B cell (primary cell): Measurements from ENCODE around the gene POM121. TPM values are rescaled to one million over a fixed set of nuclear protein-coding genes. Genes with fewer than 3 reads are reported as not detected.
"Not testable (repeated sequence)": the region's sequence is repeated elsewhere in the genome, so short reads cannot be mapped to it uniquely, and the experiment has no call there.

Experiments used
- ATAC-seq: fragments of 200-7000 bp; cut with Tn5 transposase; one replicate; pipeline ENCODE4 v1.10.0; 2021; ENCODE audit warnings: low read depth, mild to moderate bottlenecking, moderate number of reproducible peaks, moderate library complexity
- CTCF ChIA-PET: fragments of 350-600 bp; sonication (Branson Sonifier 250); formaldehyde crosslinking; loops from one replicate; lab custom pipeline; 2021; ENCODE audit warnings: antibody characterized with exemption, inconsistent platforms; lab: Charles Lee
- POLR2A ChIA-PET: fragments of 350-600 bp; sonication (Branson Sonifier 250); formaldehyde crosslinking; loops from one replicate; lab custom pipeline; 2021; ENCODE audit warnings: antibody characterized with exemption; lab: Charles Lee
- DNase-seq: peaks from one replicate; pipeline ENCODE4 v3.0.0; 2013
- H2AFZ ChIP-seq: 2 replicates; pipeline ENCODE4 v1.6.1; 2012; ENCODE audit warnings: mild to moderate bottlenecking, low read depth, low read length; ENCODE audit not compliant: insufficient read depth, poor library complexity, severe bottlenecking
- H3K27ac ChIP-seq, 2 donors: 1 replicate in 1 of 2; 2 replicates in 1 of 2; pipeline ENCODE4 v1.5.1; 2012 to 2013; ENCODE audit warnings: low read length in 2 of 2, mild to moderate bottlenecking in 2 of 2, moderate library complexity in 1 of 2
- H3K27me3 ChIP-seq, 4 experiments: fragments of 200-600 bp in 1 of 4; sonication (generic) in 1 of 4; replicated peaks in 1 of 4; 1 replicate in 2 of 4; 2 replicates in 2 of 4; pipeline versions ENCODE4 v1.6.1 to v1.7.0; 2013 to 2016; ENCODE audit warnings: low read length in 3 of 4, mild to moderate bottlenecking in 2 of 4, mixed read lengths in 1 of 4, moderate library complexity in 1 of 4; ENCODE audit not compliant: insufficient read depth in 4 of 4, control insufficient read depth in 3 of 4; ENCODE audit errors: control extremely low read depth in 1 of 4
- H3K36me3 ChIP-seq, 2 experiments: replicated peaks in 1 of 2; 1 replicate in 1 of 2; 2 replicates in 1 of 2; pipeline versions ENCODE4 v1.6.1 to v1.7.1; 2013; ENCODE audit warnings: low read length in 1 of 2; ENCODE audit not compliant: insufficient read depth in 2 of 2, control insufficient read depth in 1 of 2; ENCODE audit errors: control extremely low read depth in 1 of 2, extremely low read depth in 1 of 2
- H3K4me1 ChIP-seq, 2 donors: fragments of 200-600 bp in 1 of 2; sonication (generic) in 1 of 2; 1 replicate in 1 of 2; 2 replicates in 1 of 2; pipeline versions ENCODE4 v1.5.1 to v1.6.1; 2013 to 2017; ENCODE audit warnings: low read length in 2 of 2; ENCODE audit not compliant: control insufficient read depth in 2 of 2, insufficient read depth in 2 of 2
- H3K4me2 ChIP-seq: replicated peaks from 2 replicates; pipeline ENCODE3; 2012; ENCODE audit warnings: mild to moderate bottlenecking, low read depth, low read length; ENCODE audit not compliant: poor library complexity, severe bottlenecking
- H3K4me3 ChIP-seq, 5 experiments: fragments of 200-600 bp in 1 of 5; sonication (generic) in 1 of 5; 1 replicate in 3 of 5; 2 replicates in 2 of 5; pipeline versions ENCODE4 v1.5.1 to v1.7.0; 2011 to 2016; ENCODE audit warnings: low read length in 4 of 5, mild to moderate bottlenecking in 4 of 5, low read depth in 2 of 5, control low read depth in 1 of 5, moderate library complexity in 1 of 5; ENCODE audit not compliant: insufficient read depth in 1 of 5; ENCODE audit errors: control extremely low read depth in 1 of 5, extremely low read depth in 1 of 5
- H3K79me2 ChIP-seq: fragments of 200-600 bp; sonication (generic); one replicate; pipeline ENCODE4 v1.6.0; 2016; ENCODE audit warnings: low read length; ENCODE audit not compliant: control insufficient read depth, insufficient read depth
- H3K9ac ChIP-seq: fragments of 200-600 bp; sonication (generic); 2 replicates; pipeline ENCODE4 v1.6.1; 2017; ENCODE audit warnings: mild to moderate bottlenecking, low read length, moderate library complexity
- H3K9me3 ChIP-seq, 3 donors: one replicate each; pipeline versions ENCODE4 v1.6.1 to v1.7.1; 2013; ENCODE audit warnings: low read length in 2 of 3; ENCODE audit not compliant: control insufficient read depth in 2 of 3, insufficient read depth in 1 of 3; ENCODE audit errors: control extremely low read depth in 1 of 3
- H4K20me1 ChIP-seq: 2 replicates; pipeline ENCODE4 v1.6.0; 2012; ENCODE audit warnings: mild to moderate bottlenecking, low read length; ENCODE audit not compliant: insufficient read depth, control insufficient read depth, poor library complexity, severe bottlenecking
- H3K27ac Mint-ChIP-seq: one replicate; pipeline ENCODE4 v1.8.0; 2021; ENCODE audit warnings: mixed read lengths
- H3K27me3 Mint-ChIP-seq: one replicate; pipeline ENCODE4 v1.8.0; 2021; ENCODE audit warnings: mixed read lengths
- H3K4me1 Mint-ChIP-seq: one replicate; pipeline ENCODE4 v1.8.0; 2021; ENCODE audit warnings: mixed read lengths
- H3K4me3 Mint-ChIP-seq: one replicate; pipeline ENCODE4 v1.8.0; 2021; ENCODE audit warnings: mixed read lengths
- H3K9me3 Mint-ChIP-seq: one replicate; pipeline ENCODE4 v1.8.0; 2022; ENCODE audit warnings: mixed read lengths; ENCODE audit not compliant: insufficient read depth
- WGBS: methylation state at CpG from one replicate; pipeline ENCODE4 v1.1.5; 2013; ENCODE audit warnings: missing lambda C conversion rate; ENCODE audit not compliant: insufficient coverage; 5-methylcytosine and 5-hydroxymethylcytosine counted together
- intact Hi-C: fragments of 100-400 bp; cut with micrococcal nuclease; formaldehyde crosslinking; loops from one replicate; pipeline ENCODE4 v1.10.0; 2022
- polyA plus RNA-seq: library from polyadenylated mRNA; depleted of rRNA; stranded (reverse); fragments of >200 nt; gene quantifications from 2 replicates; pipeline ENCODE4 v1.2.3, GENCODE V29; 2012
- total RNA-seq, 2 donors: library from RNA; stranded (reverse); fragments of 120-200 nt in 1 of 2; gene quantifications; 1 replicate in 1 of 2; 2 replicates in 1 of 2; pipeline versions ENCODE4 v1.2.3 to v1.2.4, GENCODE V29; 2013 to 2022

POM121 gene
- total and polyA plus RNA-seq, 2 donors (not counting 1 experiment from before 2014, with no cell fraction given) = 25.0 to 57.9 TPM

- 98% methylated on average over 7 of the region's 22 CpGs for WGBS
- H3K4me2 ChIP-seq, H4K20me1 ChIP-seq, H3K27me3 ChIP-seq, H3K4me3 ChIP-seq, H3K4me3 Mint-ChIP-seq, H3K4me1 Mint-ChIP-seq, H3K27me3 Mint-ChIP-seq, H3K4me1 ChIP-seq, H3K27ac ChIP-seq, H3K27ac Mint-ChIP-seq, ATAC-seq, POLR2A ChIA-PET, H2AFZ ChIP-seq, DNase-seq, H3K79me2 ChIP-seq, H3K9ac ChIP-seq, H3K9me3 ChIP-seq, CTCF ChIA-PET, intact Hi-C loops, H3K9me3 Mint-ChIP-seq, H3K36me3 ChIP-seq: not testable (repeated sequence)
These were observed 21.3 kb downstream of the POM121 start for GRCh38 chr7:72946130-72946745.

DNA sequence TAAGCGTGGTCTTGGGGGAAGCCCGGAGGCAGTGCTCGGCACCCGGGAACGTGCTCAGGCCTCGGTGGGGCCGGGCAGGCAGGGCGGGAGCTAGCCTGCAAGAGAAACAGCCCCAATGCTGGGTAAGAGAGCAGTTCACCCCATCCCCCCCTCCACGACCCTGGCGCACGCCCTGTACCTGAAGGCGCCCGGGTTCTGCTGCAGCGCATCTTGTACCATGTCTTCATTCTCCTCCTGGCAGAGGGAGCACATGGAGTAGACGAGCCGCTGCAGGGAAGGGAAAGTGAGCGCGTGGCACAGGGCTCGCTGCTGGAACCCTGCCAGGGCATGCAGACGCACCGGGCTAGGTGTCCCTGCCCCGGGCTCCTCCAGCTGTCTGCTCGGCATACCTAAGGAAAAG, 23.8 kb downstream of the POM121 start:
- intact Hi-C loops, H3K79me2 ChIP-seq, H3K27ac ChIP-seq, H3K27me3 ChIP-seq, H3K27me3 Mint-ChIP-seq, ATAC-seq, H3K27ac Mint-ChIP-seq, POLR2A ChIA-PET, H3K36me3 ChIP-seq, H3K4me2 ChIP-seq, H3K4me3 Mint-ChIP-seq, H3K9me3 ChIP-seq, H3K9ac ChIP-seq, H3K4me3 ChIP-seq, H2AFZ ChIP-seq, H3K9me3 Mint-ChIP-seq, H3K4me1 ChIP-seq, H3K4me1 Mint-ChIP-seq, CTCF ChIA-PET, H4K20me1 ChIP-seq, DNase-seq: not testable (repeated sequence)
- 96% methylated on average over 4 of the region's 23 CpGs for WGBS

DNA sequence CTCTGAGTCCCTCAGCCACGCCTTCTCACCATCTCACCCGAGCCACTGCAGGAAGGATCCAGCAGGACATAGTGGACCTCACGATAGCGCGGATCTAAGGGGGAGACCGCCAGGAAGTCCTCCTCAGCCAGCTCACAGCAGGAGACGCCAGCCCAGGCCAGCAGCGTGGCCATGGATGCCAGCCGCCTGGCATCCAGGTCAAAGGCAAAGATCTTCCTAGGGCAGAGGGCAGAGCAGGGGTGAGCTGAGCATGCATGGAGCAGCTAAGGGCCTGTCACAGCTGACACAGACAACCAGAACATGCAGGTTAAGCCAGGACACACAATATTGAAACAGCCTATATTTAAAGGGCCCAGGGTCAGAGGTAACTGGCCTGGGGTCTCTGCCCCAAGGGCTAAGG, 24.4 kb downstream of the POM121 start:
- ATAC-seq, H3K27ac Mint-ChIP-seq, H3K79me2 ChIP-seq, H3K36me3 ChIP-seq, H3K27me3 Mint-ChIP-seq, CTCF ChIA-PET, H2AFZ ChIP-seq, H3K27ac ChIP-seq, H3K4me3 ChIP-seq, H3K4me2 ChIP-seq, H3K9ac ChIP-seq, H3K9me3 ChIP-seq, H3K4me1 Mint-ChIP-seq, DNase-seq, H3K27me3 ChIP-seq, POLR2A ChIA-PET, H3K4me3 Mint-ChIP-seq, H3K9me3 Mint-ChIP-seq, H3K4me1 ChIP-seq, H4K20me1 ChIP-seq, intact Hi-C loops: not testable (repeated sequence)
- no CpG with 5 or more reads among the region's 9 CpGs for WGBS

- H3K9me3 ChIP-seq, H3K4me1 ChIP-seq, H3K4me3 Mint-ChIP-seq, H3K27me3 ChIP-seq, H3K4me2 ChIP-seq, H4K20me1 ChIP-seq, H3K4me3 ChIP-seq, POLR2A ChIA-PET, H3K9me3 Mint-ChIP-seq, H3K27me3 Mint-ChIP-seq, DNase-seq, CTCF ChIA-PET, H3K9ac ChIP-seq, H3K27ac Mint-ChIP-seq, H3K79me2 ChIP-seq, ATAC-seq, H3K4me1 Mint-ChIP-seq, H3K27ac ChIP-seq, intact Hi-C loops, H2AFZ ChIP-seq, H3K36me3 ChIP-seq: not testable (repeated sequence)
- WGBS = 80% methylated on average over 1 of the region's 6 CpGs
These were observed 24.8 kb downstream of the POM121 start for GRCh38 chr7:72949686-72950085.
